CD14-positive monocyte (primary cell): ENCODE results near the gene MYH9. TPM values are rescaled to one million over a fixed set of nuclear protein-coding genes. Genes with fewer than 3 reads are reported as not detected.

Source experiments
- DNase-seq, 3 donors: peaks; one replicate each; pipeline ENCODE4 v3.0.0-alpha.2; 2011 to 2022
- H2AFZ ChIP-seq: 2 replicates; pipeline ENCODE4 v1.6.0; 2012; ENCODE audit warnings: mild to moderate bottlenecking, low read depth, low read length, inconsistent platforms; ENCODE audit not compliant: insufficient read depth, poor library complexity, severe bottlenecking
- H3K27ac ChIP-seq, 2 donors: 1 replicate in 1 of 2; 2 replicates in 1 of 2; pipeline ENCODE4 v1.5.1; 2012 to 2013; ENCODE audit warnings: low read length in 2 of 2, control low read depth in 1 of 2, inconsistent platforms in 1 of 2, low read depth in 1 of 2, mild to moderate bottlenecking in 1 of 2
- H3K27me3 ChIP-seq, 2 donors: one replicate each; pipeline versions ENCODE4 v1.6.0 to v1.6.1; 2011 to 2013; ENCODE audit warnings: low read length in 2 of 2; ENCODE audit not compliant: control insufficient read depth in 2 of 2, insufficient read depth in 2 of 2
- H3K36me3 ChIP-seq, 2 donors: replicated peaks in 1 of 2; 1 replicate in 1 of 2; 2 replicates in 1 of 2; pipeline versions ENCODE4 v1.5.1 to v1.6.1; 2012 to 2013; ENCODE audit warnings: low read length in 2 of 2, control low read depth in 1 of 2, inconsistent platforms in 1 of 2, mild to moderate bottlenecking in 1 of 2; ENCODE audit not compliant: insufficient read depth in 2 of 2, control insufficient read depth in 1 of 2
- H3K4me1 ChIP-seq, 2 donors: 1 replicate in 1 of 2; 2 replicates in 1 of 2; pipeline versions ENCODE4 v1.5.1 to v1.6.1; 2012 to 2013; ENCODE audit warnings: low read length in 2 of 2, control low read depth in 1 of 2, inconsistent platforms in 1 of 2, mild to moderate bottlenecking in 1 of 2, moderate library complexity in 1 of 2; ENCODE audit not compliant: insufficient read depth in 2 of 2, control insufficient read depth in 1 of 2
- H3K4me2 ChIP-seq: replicated peaks from 2 replicates; pipeline ENCODE3; 2012; ENCODE audit warnings: low read length, moderate library complexity, mild to moderate bottlenecking; ENCODE audit not compliant: poor library complexity, severe bottlenecking; ENCODE audit errors: extremely low read depth
- H3K4me3 ChIP-seq, 3 experiments: fragments of 200-600 bp in 1 of 3; sonication (generic) in 1 of 3; replicated peaks in 1 of 3; 1 replicate in 2 of 3; 2 replicates in 1 of 3; pipeline ENCODE4 v1.5.1; 2011 to 2013; ENCODE audit warnings: low read length in 3 of 3, mild to moderate bottlenecking in 3 of 3, control low read depth in 2 of 3, low read depth in 2 of 3, inconsistent platforms in 1 of 3, moderate library complexity in 1 of 3
- H3K79me2 ChIP-seq: 2 replicates; pipeline ENCODE4 v1.6.0; 2012; ENCODE audit warnings: mild to moderate bottlenecking, control low read depth, inconsistent platforms, low read length, moderate library complexity; ENCODE audit not compliant: insufficient read depth
- H3K9ac ChIP-seq: 2 replicates; pipeline ENCODE4 v1.6.0; 2017; ENCODE audit warnings: low read length, mild to moderate bottlenecking; ENCODE audit not compliant: insufficient read depth, poor library complexity, severe bottlenecking
- H3K9me3 ChIP-seq, 2 donors: replicated peaks in 1 of 2; 1 replicate in 1 of 2; 2 replicates in 1 of 2; pipeline versions ENCODE4 v1.5.1 to v1.6.1; 2012 to 2013; ENCODE audit warnings: low read length in 2 of 2, control low read depth in 1 of 2; ENCODE audit not compliant: control insufficient read depth in 1 of 2, insufficient read depth in 1 of 2
- H4K20me1 ChIP-seq: 2 replicates; pipeline ENCODE4 v1.6.0; 2012; ENCODE audit warnings: mild to moderate bottlenecking, low read length, control low read depth, moderate library complexity; ENCODE audit not compliant: insufficient read depth
- H3K27ac Mint-ChIP-seq, 7 donors: one replicate each; pipeline ENCODE4 v1.8.0; 2020; ENCODE audit warnings: mild to moderate bottlenecking in 7 of 7, mixed read lengths in 7 of 7, moderate library complexity in 6 of 7, inconsistent platforms in 2 of 7
- H3K27me3 Mint-ChIP-seq, 3 donors: one replicate each; pipeline ENCODE4 v1.8.0; 2021 to 2022; ENCODE audit warnings: low read depth in 3 of 3, mild to moderate bottlenecking in 3 of 3, mixed read lengths in 3 of 3, moderate library complexity in 3 of 3, inconsistent platforms in 1 of 3
- H3K36me3 Mint-ChIP-seq, 2 donors: one replicate each; pipeline ENCODE4 v1.8.0; 2020; ENCODE audit warnings: mixed read lengths in 2 of 2, inconsistent platforms in 1 of 2, mild to moderate bottlenecking in 1 of 2
- H3K4me1 Mint-ChIP-seq: one replicate; pipeline ENCODE4 v1.8.0; 2020; ENCODE audit warnings: mild to moderate bottlenecking, mixed read lengths
- H3K4me3 Mint-ChIP-seq, 2 donors: one replicate each; pipeline ENCODE4 v1.8.0; 2020; ENCODE audit warnings: mild to moderate bottlenecking in 2 of 2, mixed read lengths in 2 of 2, moderate library complexity in 1 of 2
- H3K9me3 Mint-ChIP-seq, 7 donors: one replicate each; pipeline ENCODE4 v1.8.0; 2020 to 2022; ENCODE audit warnings: mixed read lengths in 7 of 7, mild to moderate bottlenecking in 6 of 7, moderate library complexity in 6 of 7, inconsistent platforms in 2 of 7
- WGBS: methylation state at CpG from one replicate; pipeline ENCODE4 v1.1.5; 2013; ENCODE audit warnings: missing lambda C conversion rate; ENCODE audit not compliant: insufficient coverage; 5-methylcytosine and 5-hydroxymethylcytosine counted together
- intact Hi-C, 2 donors: fragments of 100-400 bp; cut with micrococcal nuclease; formaldehyde crosslinking; loops; one replicate each; pipeline versions ENCODE4 v1.15.0 to v1.15.1; 2023
- polyA plus RNA-seq, 3 donors: library from polyadenylated mRNA; depleted of rRNA in 1 of 3; unstranded in 2 of 3; stranded (reverse) in 1 of 3; fragments of 300-500 nt in 2 of 3; fragments of >200 nt in 1 of 3; fragmentation: Illumina TruSeq in 2 of 3; gene quantifications; 1 replicate in 2 of 3; 2 replicates in 1 of 3; pipeline ENCODE4 v1.2.3, GENCODE V29; 2012 to 2021
- TF ChIP-seq, protein P1 (sequence below): fragments of 200-600 bp; IDR thresholded peaks from one replicate; pipeline ENCODE4 v1.8.0; 2022; ENCODE audit warnings: antibody characterized with exemption, mild to moderate bottlenecking

Gene MYH9
- polyA plus RNA-seq, 3 donors = 35.6 to 163 (median 79.5) TPM

DNA sequence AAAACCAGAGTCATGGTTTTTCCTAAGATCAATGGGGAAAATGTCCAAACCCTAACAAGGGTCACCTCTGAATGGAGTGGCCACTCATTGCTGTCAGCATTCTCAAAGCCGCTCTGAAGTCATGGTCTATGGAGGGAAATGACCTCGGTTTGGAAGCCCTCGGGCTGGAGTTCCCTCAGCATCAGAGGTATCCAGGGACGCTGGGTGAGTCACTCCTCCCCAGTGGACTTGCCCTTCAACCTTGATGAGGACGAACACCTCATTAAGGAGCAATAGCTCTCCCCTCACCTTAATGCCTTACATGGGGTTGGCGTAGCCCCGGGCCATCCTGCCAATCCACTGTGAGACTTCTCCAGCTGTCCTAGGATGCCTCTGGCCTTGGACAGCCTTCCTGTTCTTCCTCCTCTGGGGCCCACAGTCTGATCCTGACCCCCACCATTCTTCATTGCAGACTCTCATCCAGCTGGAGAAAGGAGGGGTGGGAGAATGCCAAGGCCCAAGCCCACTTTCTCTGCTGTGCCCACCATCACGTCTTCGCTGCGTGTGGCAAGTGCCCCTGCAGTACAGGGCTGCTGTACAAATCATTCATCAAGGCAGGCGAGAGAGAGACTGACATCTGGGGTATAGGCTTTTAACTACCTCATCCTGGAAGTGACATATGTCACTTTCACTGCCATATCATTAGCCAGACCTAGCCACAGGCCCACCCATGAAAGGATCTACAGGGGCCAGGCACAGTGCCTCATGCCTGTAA lies 25.4 kb upstream of the MYH9 start:
- Histone ChIP-seq H2AFZ (no peak overlapping the region), H4K20me1 (no peaks in the 10 kb centered on the region), H3K4me2 (no peak overlapping the region), H3K27ac (no peak overlapping the region), H3K4me3 (no peak overlapping the region), H3K4me1 (peaks cover 20 to 25% of the 10 kb centered on the region in 2 donors), H3K9me3 (no peaks in the 10 kb centered on the region), H3K9ac (no peak overlapping the region), H3K79me2 (peaks cover 1% of the 10 kb centered on the region), H3K27me3 (no peaks in the 10 kb centered on the region), H3K36me3 (no peaks in the 10 kb centered on the region)
- Mint-ChIP-seq H3K36me3 (no peaks in the 10 kb centered on the region), H3K4me3 (no peak overlapping the region), H3K4me1 (peaks cover 36% of the 10 kb centered on the region), H3K9me3 (no peaks in the 10 kb centered on the region), H3K27me3 (peaks cover 0 to 3% (median under 1%) of the 10 kb centered on the region in 3 donors), H3K27ac (peak overlapping the region in 1 of 7 donors; percentile 62)
- no peak for DNase-seq
- 93% methylated on average over 6 of the region's 11 CpGs for WGBS
- TF ChIP-seq, protein P1, sequence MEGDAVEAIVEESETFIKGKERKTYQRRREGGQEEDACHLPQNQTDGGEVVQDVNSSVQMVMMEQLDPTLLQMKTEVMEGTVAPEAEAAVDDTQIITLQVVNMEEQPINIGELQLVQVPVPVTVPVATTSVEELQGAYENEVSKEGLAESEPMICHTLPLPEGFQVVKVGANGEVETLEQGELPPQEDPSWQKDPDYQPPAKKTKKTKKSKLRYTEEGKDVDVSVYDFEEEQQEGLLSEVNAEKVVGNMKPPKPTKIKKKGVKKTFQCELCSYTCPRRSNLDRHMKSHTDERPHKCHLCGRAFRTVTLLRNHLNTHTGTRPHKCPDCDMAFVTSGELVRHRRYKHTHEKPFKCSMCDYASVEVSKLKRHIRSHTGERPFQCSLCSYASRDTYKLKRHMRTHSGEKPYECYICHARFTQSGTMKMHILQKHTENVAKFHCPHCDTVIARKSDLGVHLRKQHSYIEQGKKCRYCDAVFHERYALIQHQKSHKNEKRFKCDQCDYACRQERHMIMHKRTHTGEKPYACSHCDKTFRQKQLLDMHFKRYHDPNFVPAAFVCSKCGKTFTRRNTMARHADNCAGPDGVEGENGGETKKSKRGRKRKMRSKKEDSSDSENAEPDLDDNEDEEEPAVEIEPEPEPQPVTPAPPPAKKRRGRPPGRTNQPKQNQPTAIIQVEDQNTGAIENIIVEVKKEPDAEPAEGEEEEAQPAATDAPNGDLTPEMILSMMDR = no peak
- intact Hi-C loops = loop anchor here in 1 of 2 donors (5.0 kb wide), 1 partner anchor 34 kb away; no protein-coding TSS in a partner anchor

DNA sequence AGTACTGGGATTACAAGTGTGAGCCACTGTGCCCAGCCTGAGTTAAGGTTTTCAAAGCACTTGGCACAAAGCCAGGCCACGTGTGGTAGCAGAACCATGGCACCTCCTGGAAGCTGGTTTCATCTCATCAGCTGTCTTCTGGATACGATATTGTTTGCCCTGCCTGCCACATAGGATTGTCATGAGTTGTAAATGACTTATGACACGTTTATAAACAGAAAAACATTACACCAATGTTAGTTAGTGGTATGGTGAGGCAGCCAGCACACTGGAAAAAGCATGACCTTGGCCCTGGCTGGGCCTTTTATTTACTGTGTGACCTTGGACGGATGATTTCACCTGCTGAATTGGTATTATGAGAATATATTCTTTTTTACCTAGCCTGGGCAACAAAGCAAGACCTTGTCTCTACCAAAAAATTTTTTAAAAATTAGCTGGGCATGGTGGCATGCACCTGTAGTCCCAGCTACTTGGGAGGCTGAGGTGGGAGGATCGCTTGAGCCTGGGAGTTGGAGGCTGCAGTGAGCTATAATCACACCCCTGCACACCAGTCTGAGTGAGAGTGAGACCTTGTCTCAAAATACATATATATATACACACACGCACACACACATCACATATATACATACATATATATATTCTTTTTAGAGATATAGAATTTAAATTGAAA lies 24.0 kb upstream of the MYH9 start:
- H3K9me3 ChIP-seq = no peaks in the 10 kb centered on the region
- no peak overlapping the region for H3K4me3 Mint-ChIP-seq
- no peaks in the 10 kb centered on the region for H3K27me3 ChIP-seq
- H3K4me3 ChIP-seq = no peak overlapping the region
- H3K36me3 Mint-ChIP-seq = no peaks in the 10 kb centered on the region
- intact Hi-C loops = loop anchor here in 1 of 2 donors (5.0 kb wide), 1 partner anchor 36 kb away; no protein-coding TSS in a partner anchor
- H3K27ac ChIP-seq = no peak overlapping the region
- no peak overlapping the region for H2AFZ ChIP-seq
- H3K79me2 ChIP-seq = peaks cover 8% of the 10 kb centered on the region
- TF ChIP-seq, protein P1 = no peak
- 0% methylated on average over 1 of the region's 6 CpGs for WGBS
- H3K9ac ChIP-seq = no peak overlapping the region
- no peak overlapping the region for H3K4me2 ChIP-seq
- H3K4me1 ChIP-seq = peaks cover 33 to 37% of the 10 kb centered on the region in 2 donors
- no peak for DNase-seq
- H3K36me3 ChIP-seq = no peaks in the 10 kb centered on the region
- no peaks in the 10 kb centered on the region for H4K20me1 ChIP-seq
- H3K27ac Mint-ChIP-seq = no peak overlapping the region
- no peaks in the 10 kb centered on the region for H3K9me3 Mint-ChIP-seq
- peaks cover 42% of the 10 kb centered on the region for H3K4me1 Mint-ChIP-seq
- peaks cover 0 to 3% (median 2%) of the 10 kb centered on the region in 3 donors for H3K27me3 Mint-ChIP-seq
